OCI-LY7 (cell line): ENCODE results near the gene ZNF555. TPM values are rescaled to one million over a fixed set of nuclear protein-coding genes. Genes with fewer than 3 reads are reported as not detected.

ENCODE experiments used
- BruUV-seq: library from RNA; stranded (reverse); fragments of 400-500 nt; replicated peaks from 2 replicates; lab custom pipeline; 2021; lab: Mats Ljungman, UMichigan
- CTCF ChIA-PET: fragments of 300-600 bp; sonication (Branson Sonifier 250); formaldehyde crosslinking; loops from one replicate; lab custom pipeline; 2022; ENCODE audit warnings: antibody characterized with exemption; ENCODE audit not compliant: unreplicated experiment; lab: Charles Lee
- POLR2A ChIA-PET: fragments of 300-600 bp; sonication (Branson Sonifier 250); formaldehyde crosslinking; loops from one replicate; lab custom pipeline; 2022; ENCODE audit warnings: antibody characterized with exemption; lab: Charles Lee
- DNase-seq: peaks from one replicate; pipeline ENCODE4 v3.0.0-alpha.2; 2015; ENCODE audit warnings: low spot score
- H2AFZ ChIP-seq: fragments of 200-600 bp; sonication (generic), shearing (Covaris generic); 2 replicates; pipeline ENCODE4 v1.6.1; 2014; ENCODE audit warnings: mild to moderate bottlenecking, antibody characterized with exemption, low read length, moderate library complexity
- H3K27ac ChIP-seq: fragments of 200-600 bp; sonication (generic); 2 replicates; pipeline ENCODE4 v1.5.1; 2014; ENCODE audit warnings: mixed run types, low read depth, mild to moderate bottlenecking, moderate library complexity, low read length, inconsistent platforms; ENCODE audit not compliant: poor library complexity, severe bottlenecking
- H3K36me3 ChIP-seq: fragments of 200-600 bp; sonication (generic); 2 replicates; pipeline ENCODE4 v1.6.1; 2014; ENCODE audit warnings: mild to moderate bottlenecking, antibody characterized with exemption, low read length, moderate library complexity, mixed read lengths; ENCODE audit not compliant: insufficient read depth
- H3K4me1 ChIP-seq: fragments of 200-600 bp; sonication (generic); 2 replicates; pipeline ENCODE4 v1.5.1; 2014; ENCODE audit warnings: mild to moderate bottlenecking, low read length; ENCODE audit not compliant: insufficient read depth, poor library complexity, severe bottlenecking
- H3K4me2 ChIP-seq: fragments of 200-600 bp; sonication (generic); 2 replicates; pipeline ENCODE4 v1.6.1; 2014; ENCODE audit warnings: mild to moderate bottlenecking, low read length
- H3K4me3 ChIP-seq: fragments of 200-600 bp; sonication (generic); 2 replicates; pipeline ENCODE4 v1.5.1; 2014; ENCODE audit warnings: mild to moderate bottlenecking, low read depth, low read length; ENCODE audit not compliant: poor library complexity, severe bottlenecking
- H3K79me2 ChIP-seq: fragments of 200-600 bp; sonication (generic); 2 replicates; pipeline ENCODE4 v1.6.1; 2016; ENCODE audit warnings: low read depth, mild to moderate bottlenecking, low read length, moderate library complexity, mixed read lengths; ENCODE audit not compliant: insufficient read depth
- H3K9me2 ChIP-seq: fragments of 200-600 bp; sonication (generic); 2 replicates; pipeline ENCODE4 v1.6.1; 2016; ENCODE audit warnings: mild to moderate bottlenecking, low read length, mixed read lengths; ENCODE audit not compliant: insufficient read depth
- H3K9me3 ChIP-seq: fragments of 200-600 bp; sonication (generic); 2 replicates; pipeline ENCODE4 v1.6.1; 2014; ENCODE audit warnings: mild to moderate bottlenecking, mixed run types, low read length, mixed read lengths
- H4K20me1 ChIP-seq: fragments of 200-600 bp; sonication (generic); 2 replicates; pipeline ENCODE4 v1.6.1; 2014; ENCODE audit warnings: mild to moderate bottlenecking, antibody characterized with exemption, low read length, moderate library complexity, mixed read lengths; ENCODE audit not compliant: insufficient read depth
- CTCF ChIP-seq: fragments of 200-600 bp; sonication (generic); conservative IDR thresholded peaks from 2 replicates; pipeline ENCODE4 v1.5.1; 2014; ENCODE audit warnings: mild to moderate bottlenecking, antibody characterized with exemption, low read length, moderate library complexity, mixed read lengths
- EZH2phosphoT487 ChIP-seq: fragments of 200-600 bp; sonication (generic); IDR thresholded peaks from 2 replicates; pipeline ENCODE4 v1.6.1; 2018; ENCODE audit warnings: low read depth, borderline replicate concordance, mild to moderate bottlenecking, mixed run types, antibody characterized with exemption, low read length, moderate library complexity, mixed read lengths
- intact Hi-C: fragments of 100-400 bp; cut with micrococcal nuclease; formaldehyde crosslinking; loops from one replicate; pipeline ENCODE4 v1.10.0; 2022; ENCODE audit not compliant: unreplicated experiment
- total RNA-seq, 2 experiments: library from RNA; depleted of rRNA in 1 of 2; stranded (reverse); fragments of >200 nt in 1 of 2; shearing (Covaris generic) in 1 of 2; gene quantifications; 2 replicates each; pipeline ENCODE4 v1.2.3, GENCODE V29; 2014 to 2022

ZNF555 gene
- total RNA-seq, 2 experiments from 2014 or later, result 2.4 to 5.1 TPM

DNA sequence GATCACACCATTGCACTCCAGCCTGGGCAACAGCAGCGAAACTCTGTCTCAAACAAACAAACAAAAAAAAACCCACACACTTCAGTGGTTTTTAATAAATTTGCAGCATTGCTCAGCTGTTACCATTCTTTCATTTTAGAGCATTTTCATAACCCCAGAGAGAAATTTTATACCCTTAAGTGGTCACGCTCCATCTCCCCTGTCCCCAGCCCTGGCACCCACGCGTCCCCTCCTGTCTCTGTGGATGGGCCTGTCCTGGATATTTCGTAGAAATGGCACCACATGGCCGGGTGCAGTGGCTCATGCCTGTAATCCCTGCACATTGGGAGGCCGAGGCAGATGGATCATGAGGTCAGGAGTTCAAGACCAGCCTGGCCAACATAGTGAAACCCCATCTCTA lies 48.1 kb upstream of the ZNF555 start:
- CTCF ChIA-PET, result no interaction called here
- H3K4me2 ChIP-seq, result no peak overlapping the region
- H3K27ac ChIP-seq, result no peak overlapping the region
- H4K20me1 ChIP-seq, result no peaks in the 10 kb centered on the region
- H3K4me1 ChIP-seq, result peaks cover 1% of the 10 kb centered on the region
- no peak overlapping the region for H2AFZ ChIP-seq
- no peaks in the 10 kb centered on the region for H3K9me3 ChIP-seq
- no peaks in the 10 kb centered on the region for H3K9me2 ChIP-seq
- DNase-seq, result no peak
- no peak for TF ChIP-seq CTCF
- TF ChIP-seq EZH2phosphoT487, result no peak
- H3K36me3 ChIP-seq, result peaks cover 96% of the 10 kb centered on the region
- POLR2A ChIA-PET, result no interaction called here
- no peak overlapping the region for H3K4me3 ChIP-seq
- intact Hi-C loops, result no loop called here
- peaks cover 9% of the 10 kb centered on the region for H3K79me2 ChIP-seq
- no TSS peak for BruUV-seq

DNA sequence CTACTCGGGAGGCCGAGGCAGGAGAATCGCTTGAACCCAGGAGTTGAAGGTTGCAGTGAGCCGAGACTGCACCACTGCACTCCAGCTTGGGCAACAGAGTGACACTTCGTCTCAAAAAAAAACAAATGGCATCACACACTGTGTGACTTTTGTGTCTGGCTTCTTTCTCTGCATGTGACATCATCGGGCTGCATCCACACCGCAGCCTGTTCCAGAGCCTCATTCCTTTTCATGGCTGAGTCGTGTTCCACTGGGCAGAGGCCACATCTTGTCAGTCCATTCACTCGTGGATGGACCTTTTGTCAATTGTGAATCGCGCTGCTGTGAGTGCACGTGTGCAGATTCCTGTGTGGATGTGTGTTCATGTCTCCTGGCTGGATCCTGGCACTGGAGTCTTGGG lies 47.7 kb upstream of the ZNF555 start:
- no peak for DNase-seq
- Histone ChIP-seq H3K4me1 (no peaks in the 10 kb centered on the region), H3K36me3 (peaks cover 96% of the 10 kb centered on the region), H3K9me3 (no peaks in the 10 kb centered on the region), H3K27ac (no peak overlapping the region), H4K20me1 (no peaks in the 10 kb centered on the region; the same call in 1 of the 2 replicates), H3K79me2 (peaks cover 7% of the 10 kb centered on the region; the same call in 1 of the 2 replicates), H3K9me2 (no peaks in the 10 kb centered on the region), H3K4me3 (no peak overlapping the region), H2AFZ (no peak overlapping the region), H3K4me2 (no peak overlapping the region)
- POLR2A ChIA-PET, result no interaction called here
- intact Hi-C loops, result no loop called here
- CTCF ChIA-PET, result no interaction called here
- no TSS peak for BruUV-seq
- no peak for TF ChIP-seq CTCF
- TF ChIP-seq EZH2phosphoT487, result no peak

- POLR2A ChIA-PET, result no interaction called here
- Histone ChIP-seq H3K9me3 (no peaks in the 10 kb centered on the region), H2AFZ (no peak overlapping the region), H3K4me2 (no peak overlapping the region), H3K4me1 (no peaks in the 10 kb centered on the region), H3K36me3 (peaks cover 96% of the 10 kb centered on the region), H3K9me2 (no peaks in the 10 kb centered on the region), H3K79me2 (no peaks in the 10 kb centered on the region), H3K4me3 (no peak overlapping the region), H4K20me1 (no peaks in the 10 kb centered on the region; the same call in 1 of the 2 replicates), H3K27ac (no peak overlapping the region)
- no peak for TF ChIP-seq CTCF
- TF ChIP-seq EZH2phosphoT487, result no peak
- no TSS peak for BruUV-seq
- DNase-seq, result no peak
- intact Hi-C loops, result no loop called here
- CTCF ChIA-PET, result no interaction called here
Observed at GRCh38 chr19:2795827-2796658, 45.2 kb upstream of the ZNF555 start.
